Umbilical cord (tissue), 2 donors: ENCODE measurements around the gene PCSK1. TPM values are rescaled to one million over a fixed set of nuclear protein-coding genes. Genes with fewer than 3 reads are reported as not detected.
"Not testable (repeated sequence)": the region's sequence is repeated elsewhere in the genome, so short reads cannot be mapped to it uniquely, and the experiment has no call there.

Experiments used
- DNase-seq: peaks from one replicate; pipeline ENCODE4 v3.0.0-alpha.2; 2015; ENCODE audit warnings: low spot score
- total RNA-seq: library from RNA; depleted of rRNA; stranded (reverse); fragments of >200 nt; gene quantifications from one replicate; pipeline ENCODE4 v1.2.3, GENCODE V29; 2014; ENCODE audit warnings: low replicate concordance; ENCODE audit not compliant: insufficient read depth

Gene PCSK1
- total RNA-seq, 1 donor from 2014 or later: 0.96 TPM

DNA sequence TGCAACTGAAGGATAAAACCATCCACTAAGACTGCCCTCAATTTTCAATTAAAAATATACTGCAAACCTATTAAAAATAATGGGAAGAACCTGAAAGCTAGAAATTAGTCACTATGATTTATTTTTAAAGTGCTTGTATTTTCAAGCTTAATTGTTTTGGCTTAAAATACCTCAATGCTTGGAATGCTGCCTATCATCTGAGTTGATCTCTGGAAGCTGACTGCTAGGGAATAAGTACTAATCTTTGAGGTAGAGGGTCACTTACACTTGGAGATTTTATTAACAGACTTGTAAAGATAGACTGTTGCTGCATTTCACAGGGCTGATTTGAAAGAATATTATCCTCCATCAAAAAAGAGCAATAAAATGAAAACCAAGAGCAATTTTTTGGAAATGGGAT, 6.2 kb downstream of the PCSK1 start:
- no peak for DNase-seq

DNA sequence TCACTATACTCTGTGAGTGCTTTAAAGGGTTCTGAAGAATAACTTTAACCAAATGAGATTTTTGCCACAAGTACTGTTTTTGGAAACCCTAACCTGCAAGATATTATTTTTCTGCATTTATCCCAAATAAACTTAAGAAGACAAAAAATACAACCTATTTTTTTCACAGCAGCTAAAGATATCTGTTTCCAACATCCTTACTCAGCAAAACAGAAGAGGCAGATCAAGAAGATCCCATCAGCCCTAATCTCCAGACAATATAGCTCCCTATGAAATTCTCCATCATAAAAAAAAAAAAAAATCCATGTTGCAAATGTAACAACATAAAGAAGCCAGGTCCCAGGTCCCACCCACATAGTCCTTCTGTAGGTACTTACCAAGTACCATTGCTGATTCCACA, 7.6 kb downstream of the PCSK1 start:
- DNase-seq: no peak

DNA sequence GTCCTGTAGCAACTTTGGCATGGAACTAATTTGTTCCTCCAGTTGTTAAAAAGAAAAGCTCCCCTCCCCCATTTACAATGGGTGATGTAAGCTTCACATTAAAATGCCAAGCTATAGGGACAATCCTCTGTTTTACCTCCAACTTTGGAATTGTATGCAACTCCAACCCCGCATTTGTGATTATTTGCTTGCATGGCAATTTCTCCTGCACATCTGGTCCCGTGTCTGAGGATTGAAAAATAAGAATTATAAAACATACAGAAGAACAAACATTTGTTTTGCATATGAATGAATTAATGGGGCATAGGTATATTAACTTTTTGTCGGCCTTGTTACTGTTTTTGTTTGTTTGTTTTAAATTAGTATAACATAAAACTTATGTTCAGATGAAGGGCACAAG, 17.2 kb downstream of the PCSK1 start:
- DNase-seq: no peak

DNA sequence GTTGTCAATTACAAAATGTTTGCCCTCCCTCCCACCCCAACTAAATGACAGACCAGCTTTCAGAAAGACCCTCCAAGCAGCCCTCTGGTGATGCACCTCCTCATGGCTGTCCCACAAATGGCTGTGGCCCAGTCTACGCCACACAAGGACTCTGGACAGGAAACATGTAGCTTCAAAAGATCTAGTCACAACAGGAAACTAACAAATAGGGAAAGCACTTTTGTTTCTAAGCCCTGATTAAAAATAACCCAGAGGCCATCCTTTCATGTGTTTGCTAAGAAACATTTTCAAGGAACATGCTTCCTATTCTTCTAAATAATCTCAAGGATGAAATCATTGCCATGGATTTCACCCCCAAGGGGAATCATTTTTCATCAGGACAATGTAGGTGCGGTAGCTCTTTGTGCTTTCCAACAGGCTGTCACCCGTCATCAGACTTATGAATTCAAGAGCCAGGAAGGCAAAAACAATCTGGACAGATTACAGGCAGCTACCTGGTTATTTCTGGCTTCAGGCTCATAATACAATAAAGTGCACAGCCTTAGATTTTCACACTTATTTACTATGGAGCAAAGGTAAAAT, 20.1 kb downstream of the PCSK1 start:
- no peak for DNase-seq

DNA sequence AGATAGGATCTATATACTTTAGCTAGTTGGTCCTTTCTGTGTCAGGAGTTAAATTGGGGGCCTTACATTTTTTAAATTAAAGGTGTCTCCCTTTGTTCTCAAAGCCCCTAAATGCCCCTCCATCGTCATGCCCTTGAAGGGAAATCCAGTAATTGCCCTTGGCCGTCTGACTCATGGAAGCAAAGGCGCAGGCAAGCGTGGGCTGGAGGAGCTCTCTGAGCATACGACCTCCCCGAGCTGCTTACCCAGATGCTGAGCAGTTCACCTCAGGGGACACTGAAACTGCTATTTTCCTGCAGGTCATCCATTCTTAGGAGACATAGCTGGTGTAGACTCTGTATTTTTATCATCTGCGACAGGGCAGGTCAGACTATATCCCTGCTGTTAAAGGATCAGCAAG, 23.0 kb downstream of the PCSK1 start:
- DNase-seq: no peak

DNA sequence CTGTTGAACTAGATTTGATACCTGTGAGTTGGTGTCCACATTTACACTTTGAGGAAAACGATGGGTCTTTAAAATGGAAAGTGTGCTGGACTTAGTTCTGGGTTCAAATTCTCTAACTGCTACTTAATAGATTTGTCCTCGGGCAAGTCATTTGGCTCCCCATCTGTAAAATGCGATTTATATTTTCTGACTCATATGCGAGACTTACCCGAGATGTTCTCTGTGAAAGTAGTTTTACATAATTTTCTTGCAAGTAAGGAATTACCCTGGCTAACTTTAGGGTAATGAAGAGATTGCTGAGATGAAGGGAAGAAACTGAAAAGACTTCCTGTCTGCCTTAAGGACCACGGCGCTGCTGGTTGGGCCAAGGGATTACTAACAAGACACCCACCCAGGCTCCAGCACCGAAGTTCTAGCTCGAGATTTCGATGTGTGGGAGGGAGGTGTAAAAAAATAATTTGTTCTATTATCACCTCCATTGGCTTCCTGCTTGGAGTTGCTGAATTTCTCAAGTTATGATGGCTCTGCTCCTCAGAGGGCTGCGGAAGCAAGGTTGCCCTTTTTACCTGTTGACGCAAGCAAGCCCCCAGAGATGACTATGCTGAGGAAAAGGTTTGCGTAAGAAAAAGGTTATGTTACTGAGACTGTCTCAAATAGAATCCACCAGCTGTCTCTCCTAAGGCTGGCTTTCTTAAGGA, 24.1 kb downstream of the PCSK1 start:
- DNase-seq: no peak

DNA sequence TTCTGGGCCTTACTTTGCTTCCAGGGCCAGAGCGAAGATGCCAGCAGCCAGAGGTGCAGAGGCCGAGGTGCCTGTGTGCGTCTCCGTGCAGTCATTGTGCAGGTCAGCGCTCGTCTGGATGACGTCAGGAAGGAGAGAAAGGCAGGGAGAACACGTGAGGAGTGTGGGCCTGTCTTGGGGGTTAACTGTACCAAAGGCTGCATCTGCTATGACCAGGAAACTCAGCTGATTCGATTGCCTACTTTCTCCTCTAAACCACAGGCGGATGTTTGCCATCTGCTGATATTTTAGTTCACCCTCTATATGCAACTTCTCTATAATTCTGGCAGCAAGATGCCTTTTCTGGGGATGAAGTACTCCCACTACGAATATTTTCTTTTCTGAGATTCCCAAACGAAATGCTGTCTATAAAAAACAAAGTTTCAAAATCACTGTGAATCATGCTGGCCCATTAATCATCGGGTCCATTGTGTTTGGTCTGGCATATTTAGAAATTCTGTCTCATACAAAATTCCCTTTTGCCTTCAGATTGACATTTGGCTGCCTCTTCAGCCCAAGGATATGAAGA, 24.8 kb downstream of the PCSK1 start:
- no peak for DNase-seq

DNA sequence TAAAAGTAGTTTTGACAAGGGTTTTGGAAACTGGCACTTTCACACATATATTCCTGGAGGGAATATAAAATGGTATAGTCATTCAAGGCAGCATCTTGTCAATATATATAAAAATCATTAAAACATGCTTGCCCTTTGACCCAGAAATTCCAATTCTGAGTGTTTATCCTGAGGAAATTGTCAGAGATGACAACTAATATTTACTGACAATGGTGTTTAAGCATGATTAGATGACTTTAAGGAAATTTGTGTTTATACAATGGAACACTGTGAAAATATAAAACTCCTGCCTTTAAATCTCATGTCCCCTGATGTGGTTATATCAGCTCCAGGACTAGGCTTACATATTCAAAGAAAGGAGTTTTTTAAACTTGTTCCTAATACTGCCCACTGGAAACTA, 25.6 kb downstream of the PCSK1 start:
- DNase-seq: no peak

DNA sequence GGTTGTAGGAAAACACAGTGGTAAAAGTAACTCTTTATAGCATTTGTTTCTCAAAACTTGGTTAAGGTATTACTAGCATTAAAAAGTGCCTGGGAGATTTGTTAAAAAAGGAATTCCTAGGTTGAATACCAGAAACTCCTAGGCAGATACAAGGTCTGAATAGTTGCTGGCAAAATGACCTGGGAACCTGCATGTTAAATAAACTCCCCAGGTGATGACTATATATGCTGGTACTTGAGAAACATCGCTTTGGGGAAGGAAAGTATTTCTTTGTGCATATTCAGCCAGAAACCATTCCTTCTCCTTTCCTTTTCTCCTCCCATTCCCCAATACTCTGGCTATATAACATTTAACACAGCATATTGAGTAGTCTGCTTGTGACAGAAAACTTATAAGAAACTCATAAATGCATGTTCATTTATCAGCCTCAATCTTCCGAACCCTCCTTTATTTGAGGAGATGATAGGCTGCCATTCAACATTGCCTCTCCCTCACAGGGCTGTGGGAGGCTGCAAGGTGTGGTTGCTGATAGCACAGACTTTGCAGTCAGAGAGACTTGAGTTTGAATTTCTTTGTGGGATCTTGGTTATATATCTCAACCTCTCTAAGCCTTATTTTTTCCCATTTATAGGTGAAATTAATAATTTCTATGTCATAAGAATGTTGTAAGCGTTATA, 28.7 kb downstream of the PCSK1 start:
- DNase-seq: no peak

DNA sequence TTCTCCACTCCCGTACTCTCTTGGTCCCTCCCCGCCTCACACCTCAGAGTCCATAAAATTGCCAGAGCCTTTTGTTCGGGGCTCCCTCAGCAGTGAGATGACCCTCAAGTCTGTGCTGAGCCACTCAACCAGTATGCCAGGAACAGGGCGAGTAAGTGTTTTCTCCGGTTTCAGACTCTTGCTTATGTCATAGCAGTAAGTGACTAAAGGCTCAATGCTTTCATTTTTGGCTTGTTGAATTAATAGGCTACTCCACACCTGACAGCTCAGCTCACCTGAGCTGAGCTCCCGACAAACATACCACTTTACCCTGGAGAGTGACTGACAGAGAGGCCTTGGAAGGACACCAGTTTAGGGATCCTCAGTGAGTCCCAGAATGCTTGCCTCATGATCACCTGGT, 30.5 kb downstream of the PCSK1 start:
- DNase-seq: no peak

DNA sequence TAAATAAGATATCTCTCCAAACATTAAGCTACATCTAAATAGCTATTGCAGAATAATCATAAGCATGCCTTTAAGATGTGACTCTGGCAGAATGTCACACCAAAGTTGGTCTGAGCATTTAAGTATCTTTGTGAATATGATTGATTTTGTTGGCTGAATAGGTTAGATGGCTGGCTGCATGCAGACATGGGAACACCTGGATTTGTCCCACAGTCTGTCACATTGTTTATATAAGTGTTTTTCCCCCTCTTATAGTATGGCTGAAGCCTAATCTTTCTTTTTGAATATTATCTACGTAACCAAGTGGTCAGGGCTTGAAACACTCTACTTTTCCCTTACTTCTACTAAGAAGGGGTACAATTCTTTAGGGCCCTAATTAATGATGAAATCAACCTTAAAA, 36.2 kb downstream of the PCSK1 start:
- no peak for DNase-seq

DNA sequence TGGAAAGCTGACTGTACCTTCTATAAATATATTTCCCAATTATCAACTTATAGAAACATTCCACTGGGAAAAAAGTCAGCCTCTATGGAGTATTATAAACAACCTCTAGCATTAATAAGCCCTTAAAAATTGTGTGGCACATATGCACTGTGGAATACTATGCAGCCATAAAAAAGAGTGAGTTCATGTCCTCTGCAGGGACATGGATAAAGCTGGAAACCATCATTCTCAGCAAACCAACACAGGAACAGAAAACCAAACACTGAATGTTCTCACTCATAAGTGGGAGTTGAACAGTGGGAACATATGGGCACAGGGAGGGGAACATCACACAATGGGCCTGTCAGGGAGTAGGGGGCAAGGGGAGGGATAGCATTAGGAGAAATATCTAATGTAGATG, 37.8 kb downstream of the PCSK1 start:
- not testable (repeated sequence) for DNase-seq

DNA sequence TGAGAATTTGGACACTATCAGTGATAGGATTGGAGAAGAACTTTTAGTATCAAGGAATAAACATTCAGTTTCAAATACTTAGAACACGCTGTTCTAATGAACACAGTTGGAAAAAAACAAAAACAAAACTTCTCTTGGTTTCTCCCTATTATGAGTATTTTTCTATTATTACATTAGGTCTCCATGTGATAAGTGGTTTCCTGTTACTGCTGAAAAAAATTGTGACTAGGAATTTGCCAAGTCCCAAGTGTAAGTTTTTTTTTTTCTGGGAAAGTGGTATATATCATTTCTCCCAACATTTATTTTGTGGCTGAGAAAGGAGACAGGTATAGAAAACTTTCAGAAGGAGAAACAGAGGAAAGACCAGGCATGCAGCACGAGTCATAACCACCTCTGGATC, 41.1 kb downstream of the PCSK1 start:
- no peak for DNase-seq

DNA sequence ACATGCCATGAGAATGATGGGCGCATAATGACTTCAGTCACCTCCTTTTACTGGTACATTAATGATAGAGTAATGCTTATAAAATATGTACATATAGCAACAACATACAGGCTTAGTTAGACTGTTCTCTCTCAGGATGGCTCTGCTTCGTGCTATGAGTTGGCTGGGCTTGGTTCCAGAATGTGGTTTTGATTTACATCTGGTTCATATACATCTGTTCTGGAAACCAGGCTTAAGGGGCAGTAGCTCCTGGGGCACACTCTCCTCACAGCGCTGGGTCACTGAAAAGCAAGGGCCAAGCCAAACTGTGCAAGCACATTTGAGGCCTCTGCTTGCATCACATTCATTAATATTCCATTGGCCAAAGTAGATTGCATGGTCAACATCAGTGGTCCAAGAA, 44.9 kb downstream of the PCSK1 start:
- DNase-seq: peak; percentile 80

DNA sequence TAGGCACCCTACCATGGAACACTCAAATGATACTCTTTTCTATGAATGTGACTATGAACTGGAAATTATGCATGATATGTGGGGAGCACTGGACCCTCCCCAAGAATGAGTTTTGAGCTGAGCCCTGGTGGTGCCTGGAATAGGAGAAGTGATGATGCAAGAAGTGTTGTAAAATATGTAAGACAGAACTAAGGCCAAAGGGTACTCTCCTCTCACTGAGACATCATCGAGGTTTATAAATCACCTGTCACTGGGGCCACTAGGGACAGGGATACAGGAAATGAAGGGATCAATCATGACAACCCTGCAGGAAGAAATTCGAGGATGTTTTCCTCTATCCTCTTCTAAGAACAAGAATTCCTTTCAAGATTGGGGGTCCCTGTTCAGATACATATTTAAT, 45.4 kb downstream of the PCSK1 start:
- no peak for DNase-seq

DNA sequence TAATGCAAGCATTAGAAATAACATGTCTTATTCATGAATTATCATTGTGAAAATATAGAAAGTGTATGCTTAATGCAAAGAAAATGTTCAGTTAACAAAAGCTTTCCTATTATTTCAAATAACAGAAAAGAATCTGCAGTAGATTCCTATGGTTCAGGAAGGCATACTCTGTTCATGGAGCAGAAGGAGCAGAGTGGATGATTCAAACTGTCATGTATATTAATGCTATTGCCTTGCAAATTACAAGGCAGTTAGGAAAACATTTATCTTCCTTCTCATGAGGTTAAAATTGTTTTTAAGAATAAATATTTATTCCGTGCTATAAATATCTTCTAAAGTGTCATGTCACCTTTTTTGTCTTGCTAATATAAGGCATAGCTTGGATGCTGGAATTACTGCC, 47.5 kb downstream of the PCSK1 start:
- DNase-seq: no peak

DNA sequence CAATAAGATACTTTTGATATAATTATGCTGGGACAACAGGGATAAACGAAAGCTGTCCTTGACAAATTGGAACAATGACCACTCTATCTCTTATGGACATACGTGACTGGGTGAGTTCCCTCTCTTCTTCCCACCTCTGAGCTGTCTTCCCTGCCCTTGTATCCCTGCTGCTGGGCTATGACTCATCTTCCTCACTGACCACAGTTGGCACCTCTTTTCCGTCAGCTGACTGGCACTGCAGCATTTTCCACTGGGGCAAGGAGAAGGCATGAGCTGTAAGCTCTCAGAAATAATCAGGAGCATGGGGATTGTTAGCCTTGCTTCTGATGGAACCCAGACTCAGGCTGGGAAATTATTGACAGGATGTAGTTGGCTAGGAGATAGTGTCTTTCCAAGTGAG, 48.7 kb downstream of the PCSK1 start:
- DNase-seq: no peak

DNA sequence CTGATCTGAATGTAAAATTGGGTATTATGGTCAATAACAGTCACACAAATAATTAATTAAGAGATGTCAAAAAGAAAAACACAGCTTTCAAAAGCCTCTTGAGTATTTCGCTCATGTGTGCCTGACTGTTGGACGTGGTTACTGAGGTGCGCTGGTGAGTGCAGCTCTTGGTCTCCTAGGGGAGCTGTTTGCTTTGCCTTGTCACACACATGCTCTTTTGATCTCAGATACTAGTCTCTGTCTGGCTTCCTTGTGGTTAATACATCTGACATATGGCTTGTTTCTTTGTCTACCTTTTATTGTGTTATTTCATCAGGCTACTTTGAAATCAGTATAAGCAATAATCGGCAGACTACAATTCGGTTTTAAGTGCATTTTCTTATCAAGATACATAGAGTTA, 51.5 kb downstream of the PCSK1 start:
- no peak for DNase-seq

DNA sequence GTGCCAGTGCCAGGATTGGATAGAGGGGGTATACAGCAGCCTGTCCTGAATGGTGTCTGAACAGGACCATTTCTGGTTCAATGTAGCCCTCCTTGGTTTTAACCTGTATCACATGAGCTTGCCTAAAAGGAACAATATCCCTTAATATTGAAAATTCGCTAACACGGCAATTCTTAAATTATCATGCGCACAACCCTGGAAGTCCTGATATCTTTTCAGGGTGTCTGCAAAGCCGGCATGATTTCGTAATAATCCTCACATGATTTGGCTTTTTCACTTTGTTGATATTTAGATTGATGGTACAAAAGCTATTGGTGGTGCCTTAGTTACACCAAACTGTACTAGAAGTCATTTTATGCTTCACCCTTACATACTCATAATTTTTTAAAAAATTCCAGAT, 53.2 kb downstream of the PCSK1 start:
- DNase-seq: no peak

DNA sequence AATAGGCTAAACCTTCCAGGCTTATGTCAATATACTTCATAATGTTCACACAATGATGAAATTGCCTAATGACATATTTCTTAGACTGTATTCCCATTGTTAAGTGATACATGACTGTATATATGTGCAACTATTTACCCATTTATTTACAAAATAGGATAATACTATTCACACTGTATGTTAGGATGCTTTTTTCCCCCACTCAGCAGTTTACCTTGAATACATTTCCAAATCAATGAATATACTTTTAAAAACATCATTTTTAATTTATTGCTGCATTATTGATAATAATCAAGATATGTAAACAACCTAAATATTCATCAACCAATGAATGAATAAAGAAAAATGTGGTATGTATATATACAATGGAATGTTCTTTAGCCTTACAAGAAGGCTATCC, 55.5 kb downstream of the PCSK1 start:
- no peak for DNase-seq

DNA sequence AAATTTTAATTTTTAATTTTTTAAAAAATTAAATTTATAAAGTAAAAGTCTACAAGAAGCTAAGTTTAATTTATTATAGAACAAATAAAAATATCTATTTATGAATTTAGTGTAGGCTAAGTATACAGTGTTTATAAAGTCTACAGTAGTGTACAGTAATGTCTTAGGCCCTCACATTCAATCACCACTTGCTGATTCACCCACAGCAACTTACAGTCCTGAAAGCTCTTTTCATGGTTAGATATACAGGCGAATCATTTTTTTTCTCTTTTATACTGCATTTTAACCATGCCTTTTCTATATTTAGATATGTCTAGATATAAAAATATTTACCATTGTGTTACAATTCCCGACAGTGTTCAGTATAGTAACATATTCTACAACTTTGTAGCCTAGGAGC, 55.9 kb downstream of the PCSK1 start:
- DNase-seq: no peak

DNA sequence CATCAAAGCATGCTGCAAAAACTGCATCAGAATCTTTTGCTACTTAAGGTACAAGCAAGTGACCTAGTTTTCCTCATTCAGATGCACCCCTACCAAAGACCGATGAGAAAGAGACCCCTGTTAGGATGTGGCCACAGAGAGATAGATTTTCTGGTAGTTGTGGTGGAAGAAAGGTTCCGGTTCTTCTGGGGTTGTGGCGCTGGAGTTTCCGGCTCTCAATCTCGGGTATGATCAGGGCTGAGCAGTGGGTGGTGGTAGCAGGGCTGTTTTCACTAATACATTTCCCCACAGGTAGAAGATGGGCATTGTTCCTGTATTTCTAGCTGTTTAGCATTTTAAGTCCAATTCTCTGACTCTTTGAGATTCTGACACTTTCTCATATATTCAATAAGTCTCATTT, 58.4 kb downstream of the PCSK1 start:
- DNase-seq: no peak

DNA sequence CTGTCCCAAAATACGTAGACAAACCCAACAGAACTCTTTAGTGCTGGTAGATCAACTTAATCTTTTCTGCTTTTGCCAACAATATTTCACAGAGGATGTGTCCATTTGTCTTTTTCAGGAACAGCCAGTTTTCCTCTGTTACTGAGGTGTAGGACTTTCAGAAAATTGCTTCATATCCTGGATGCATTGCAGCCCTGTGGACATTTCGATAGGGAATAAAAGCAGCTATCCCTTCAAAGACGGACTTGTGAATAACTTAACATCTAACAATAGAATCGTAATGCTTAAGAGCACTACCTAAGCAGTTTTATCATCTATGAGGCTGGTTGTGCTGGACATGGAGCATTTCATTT, 59.7 kb downstream of the PCSK1 start:
- no peak for DNase-seq
